HL-60/S4 treated with retinoic acid at 250 ng/mL for 4 days and 3 days (cell line): ENCODE results near the gene MPC1.

Source experiments
- in situ Hi-C: fragments of 300-500 bp; cut with MboI; formaldehyde crosslinking; loops from 2 replicates; pipeline ENCODE4 v1.7.0; 2022; ENCODE audit warnings: low sequenced_read_pairs

MPC1 gene

DNA sequence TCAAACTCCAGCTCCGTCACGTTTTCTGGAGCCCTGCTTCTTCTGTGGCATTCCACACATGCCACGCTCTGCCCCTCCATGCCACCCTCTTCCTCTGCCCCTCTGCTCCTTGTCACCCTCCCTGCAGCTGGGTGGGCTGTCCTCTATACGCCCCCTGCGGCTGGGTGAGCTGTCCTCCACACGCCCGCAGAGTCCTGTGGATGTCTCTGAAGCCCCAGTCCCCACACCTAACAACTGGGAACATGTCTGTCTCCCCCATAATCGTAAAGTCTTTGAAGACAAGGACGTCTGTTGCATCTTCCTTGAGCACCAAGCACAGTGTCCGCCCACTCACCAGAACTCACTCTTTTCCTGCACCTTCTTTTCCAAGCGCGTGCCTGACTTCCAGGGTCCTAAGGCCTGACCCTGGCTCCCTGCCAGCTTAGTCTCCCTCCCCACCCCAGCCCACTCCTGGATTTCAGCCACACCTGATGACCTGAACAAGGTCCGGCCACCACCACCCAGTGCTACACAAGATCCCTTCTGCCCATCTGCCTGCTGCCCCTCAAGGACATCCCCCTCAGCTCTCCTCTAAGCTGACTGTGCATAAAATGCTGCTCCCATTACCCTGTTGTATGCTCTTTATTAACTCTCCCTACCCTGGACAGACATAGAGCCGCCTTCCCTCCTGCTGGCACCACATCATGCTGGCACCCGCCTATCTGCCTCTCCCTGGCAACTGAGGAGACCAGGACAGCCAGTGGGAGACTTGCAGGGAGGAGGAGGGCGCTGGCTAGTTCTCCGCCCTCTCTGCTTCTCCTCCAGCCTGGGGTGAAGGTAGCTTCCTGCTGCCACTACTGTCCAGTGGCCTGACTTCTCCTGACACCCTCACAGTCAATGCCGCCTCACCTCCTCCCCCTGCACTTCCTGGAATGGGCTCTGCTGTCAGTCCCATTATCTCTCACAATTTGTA is 63.8 kb downstream of the MPC1 start:
- in situ Hi-C loops, result no loop called here

DNA sequence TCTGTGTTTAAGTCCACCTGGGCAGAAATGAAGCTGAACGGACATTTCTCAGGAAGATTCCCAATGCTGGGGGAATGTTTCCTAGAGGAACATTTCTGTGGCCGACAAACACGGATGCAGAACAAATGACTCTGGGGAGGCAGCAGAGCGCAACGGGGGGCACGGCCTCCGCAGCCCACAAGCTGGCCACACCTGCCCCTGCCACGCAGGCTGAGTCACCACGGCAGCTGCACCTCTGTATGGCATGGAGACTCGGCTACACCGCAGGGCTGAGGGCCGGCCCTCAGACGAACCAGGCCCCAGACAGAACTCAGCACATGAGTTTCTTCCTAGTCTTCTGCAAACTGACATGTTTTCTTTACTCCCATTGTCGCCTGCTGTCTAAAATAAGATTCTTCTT is 64.5 kb downstream of the MPC1 start:
- in situ Hi-C loops, result no loop called here

DNA sequence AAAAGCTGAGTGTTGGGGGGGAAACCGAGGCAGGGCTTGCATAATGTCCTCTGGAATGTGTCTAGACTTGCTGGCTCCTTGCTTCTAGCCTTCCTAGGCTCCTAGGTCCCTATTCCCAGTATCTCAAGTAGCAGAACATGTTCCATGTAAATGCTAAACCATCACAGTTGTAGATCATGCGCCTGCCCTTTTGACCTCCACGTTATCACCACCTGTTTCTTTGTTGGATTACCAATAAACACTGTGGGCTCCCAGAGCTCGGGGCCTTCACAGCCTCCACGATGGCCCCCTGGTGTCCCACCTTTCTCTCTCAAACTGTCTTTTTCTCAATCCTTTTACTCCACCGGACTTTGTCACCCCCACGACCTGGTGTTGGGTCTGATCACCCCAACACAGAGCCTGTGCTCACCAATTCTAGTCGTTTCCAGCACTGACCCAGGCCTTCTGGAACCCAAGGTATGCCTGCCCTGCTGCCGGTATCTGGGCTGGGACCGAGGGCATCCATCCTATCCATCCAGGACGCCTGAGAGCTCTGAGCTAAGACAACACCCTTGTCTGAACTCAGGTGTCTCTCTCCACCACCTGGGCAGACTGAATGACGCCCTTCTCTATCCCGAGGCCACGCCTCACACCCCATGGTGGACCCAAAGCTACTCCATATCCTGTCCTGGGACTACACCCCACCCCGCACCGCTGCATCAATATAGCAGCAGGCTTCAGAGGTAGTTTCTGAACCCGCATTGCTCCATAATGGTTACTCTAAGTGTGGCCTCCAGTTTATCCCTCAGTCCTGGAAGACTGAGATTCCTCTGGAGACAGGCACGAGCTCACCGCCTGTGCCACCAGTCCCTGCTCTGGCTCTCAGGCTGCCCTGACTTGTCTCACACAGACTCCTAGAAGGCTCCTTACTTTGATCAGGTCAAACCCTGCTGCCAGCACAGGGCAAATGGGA is 65.2 kb downstream of the MPC1 start:
- in situ Hi-C loops, result no loop called here

DNA sequence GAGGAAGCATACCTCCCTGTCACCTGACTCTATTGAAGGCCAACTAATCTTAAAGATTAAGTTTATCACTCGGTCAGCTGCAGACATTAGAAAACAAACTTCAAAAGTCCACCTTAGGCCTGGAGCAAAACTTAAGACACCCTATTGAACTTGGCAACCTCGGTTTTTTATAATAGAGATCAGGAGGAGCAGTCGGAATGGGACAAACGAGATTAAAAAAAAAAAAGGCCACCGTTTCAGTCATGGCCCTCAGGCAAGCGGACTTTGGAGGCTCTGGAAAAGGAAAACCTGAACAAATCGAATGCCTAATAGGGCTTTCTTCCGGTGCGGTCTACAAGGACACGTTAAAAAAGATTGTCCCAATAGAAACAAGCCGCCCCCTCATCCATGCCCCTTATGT is 67.3 kb downstream of the MPC1 start:
- in situ Hi-C loops, result no loop called here
